ENCODE measurements around the gene RAB37. TPM values are rescaled to one million over a fixed set of nuclear protein-coding genes. Genes with fewer than 3 reads are reported as not detected.

Gene RAB37
- total and polyA plus RNA-seq, 2 of the 8 experiments (the other 6 are each of a cell fraction or from before 2014, with no cell fraction given), result 5.5 to 6.1 TPM

DNA sequence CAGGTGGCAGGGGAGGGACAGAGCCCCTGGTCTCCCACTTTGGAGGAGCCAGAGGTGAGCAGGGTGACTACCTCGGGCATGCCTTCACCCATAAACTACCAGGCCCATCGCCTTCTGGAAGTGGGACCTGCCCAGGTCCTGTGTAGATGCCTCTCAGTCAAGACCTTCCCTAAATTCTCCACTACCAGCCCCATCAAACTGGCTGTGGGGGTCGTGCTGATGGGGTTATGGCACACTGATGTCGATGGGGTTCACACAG lies 5.8 kb upstream of the RAB37 start:
- Histone ChIP-seq H3K79me2 (ENCODE audit: control insufficient read depth in 1 of 2, insufficient read depth in 2 of 2, low read length in 2 of 2) (no peaks in the 10 kb centered on the region), H3K18ac (ENCODE audit: extremely low read depth, low read length) (no peak overlapping the region), H3K9me3 (ENCODE audit: insufficient read depth in 2 of 2, low read depth in 1 of 2, low read length in 1 of 2) (peaks cover 0 to 9% of the 10 kb centered on the region in 2 experiments; a peak in 1 of 4 replicates), H4K5ac (ENCODE audit: insufficient read length, low read depth, low read length) (no peak overlapping the region), H3K9ac (replicated peaks in 1 of 4; ENCODE audit: extremely low read depth in 1 of 4, low read depth in 3 of 4, low read length in 3 of 4) (no peak overlapping the region), H3K4ac (replicated peaks; ENCODE audit: insufficient read length, low read depth, low read length) (no peak overlapping the region), H3K23ac (ENCODE audit: insufficient read length) (no peak overlapping the region), H3K36me3 (ENCODE audit: control insufficient read depth in 2 of 4, insufficient read depth in 4 of 4, low read length in 3 of 4) (no peaks in the 10 kb centered on the region), H2BK12ac (ENCODE audit: low read depth, low read length) (no peak overlapping the region; the same call in 1 of the 2 replicates), H3K4me2 (ENCODE audit: insufficient read depth in 1 of 2, low read depth in 2 of 2, low read length in 2 of 2) (no peak overlapping the region), H3K23me2 (ENCODE audit: low read depth, low read length) (peaks cover 17% of the 10 kb centered on the region), H3K79me1 (ENCODE audit: low read depth, low read length) (peaks cover 3% of the 10 kb centered on the region; the same call in 1 of the 2 replicates), H3K14ac (ENCODE audit: insufficient read length) (no peak overlapping the region), H2AK5ac (ENCODE audit: low read depth, low read length) (no peak overlapping the region), H2BK15ac (ENCODE audit: low read length) (no peak overlapping the region), H3K56ac (replicated peaks; ENCODE audit: insufficient read length, low read depth, low read length) (no peak overlapping the region), H2AFZ (ENCODE audit: low read length) (no peak overlapping the region), H3K4me1 (replicated peaks in 1 of 4; ENCODE audit: control insufficient read depth in 3 of 4, insufficient read depth in 4 of 4, low read length in 3 of 4) (peaks cover 0 to 7% (median 1%) of the 10 kb centered on the region in 4 experiments; a peak in 3 of 7 replicates), H4K20me1 (replicated peaks in 1 of 2; ENCODE audit: control insufficient read depth in 1 of 2, insufficient read depth in 2 of 2, low read length in 2 of 2) (peaks cover 0 to 7% of the 10 kb centered on the region in 2 experiments), H4K91ac (replicated peaks; ENCODE audit: insufficient read length, low read length) (no peak overlapping the region), H2BK20ac (ENCODE audit: low read length) (no peak overlapping the region), H3K27me3 (replicated peaks in 1 of 4; ENCODE audit: control insufficient read depth in 3 of 4, extremely low read depth in 1 of 4, insufficient read depth in 3 of 4, low read length in 3 of 4) (peaks cover 0 to 5% (median 2%) of the 10 kb centered on the region in 4 experiments; a peak in 4 of 7 replicates), H3K27ac (ENCODE audit: low read depth, low read length) (no peak overlapping the region), H3K4me3 (ENCODE audit: extremely low read depth in 1 of 4, insufficient read depth in 2 of 4, low read depth in 3 of 4, low read length in 4 of 4) (no peak overlapping the region), H4K8ac (ENCODE audit: extremely low read depth, insufficient read depth, low read length) (no peak overlapping the region), H2BK5ac (ENCODE audit: low read depth, low read length) (no peak overlapping the region), H2BK120ac (replicated peaks; ENCODE audit: low read depth, low read length) (no peak overlapping the region)
- DNase-seq (ENCODE audit: low read depth in 1 of 2, low spot score in 2 of 2) (no peak), FAIRE-seq (no peak)
- ChIA-PET POLR2A (ENCODE audit: partially characterized antibody) (no interaction called here), CTCF (ENCODE audit: partially characterized antibody) (no interaction called here)
- WGBS, 2 experiments (ENCODE audit: extremely low coverage in 1 of 2, insufficient coverage in 1 of 2, insufficient read length in 1 of 2, insufficient replicate concordance in 2 of 2, low coverage in 1 of 2, low lambda C conversion rate in 2 of 2, missing lambda C conversion rate in 1 of 2), result 78% methylated on average over 4 of the region's 4 CpGs; no CpG with 5 or more reads in 1 of the 2 experiments
- TF ChIP-seq TCF12 (IDR thresholded peaks at IDR 0.05; ENCODE audit: low read depth, low read length), result no peak
- TF ChIP-seq SAP30 (IDR thresholded peaks at IDR 0.05; ENCODE audit: insufficient read depth, insufficient replicate concordance, low read length), result no peak
- TF ChIP-seq, protein P1, sequence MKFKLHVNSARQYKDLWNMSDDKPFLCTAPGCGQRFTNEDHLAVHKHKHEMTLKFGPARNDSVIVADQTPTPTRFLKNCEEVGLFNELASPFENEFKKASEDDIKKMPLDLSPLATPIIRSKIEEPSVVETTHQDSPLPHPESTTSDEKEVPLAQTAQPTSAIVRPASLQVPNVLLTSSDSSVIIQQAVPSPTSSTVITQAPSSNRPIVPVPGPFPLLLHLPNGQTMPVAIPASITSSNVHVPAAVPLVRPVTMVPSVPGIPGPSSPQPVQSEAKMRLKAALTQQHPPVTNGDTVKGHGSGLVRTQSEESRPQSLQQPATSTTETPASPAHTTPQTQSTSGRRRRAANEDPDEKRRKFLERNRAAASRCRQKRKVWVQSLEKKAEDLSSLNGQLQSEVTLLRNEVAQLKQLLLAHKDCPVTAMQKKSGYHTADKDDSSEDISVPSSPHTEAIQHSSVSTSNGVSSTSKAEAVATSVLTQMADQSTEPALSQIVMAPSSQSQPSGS (IDR thresholded peaks at IDR 0.05; ENCODE audit: low read length), result no peak
- no peak for TF ChIP-seq CBX5 (IDR thresholded peaks at IDR 0.05; ENCODE audit: low read depth, low read length)
- no peak for TF ChIP-seq SP4 (IDR thresholded peaks at IDR 0.05; ENCODE audit: low read length)
- TF ChIP-seq, protein P2, sequence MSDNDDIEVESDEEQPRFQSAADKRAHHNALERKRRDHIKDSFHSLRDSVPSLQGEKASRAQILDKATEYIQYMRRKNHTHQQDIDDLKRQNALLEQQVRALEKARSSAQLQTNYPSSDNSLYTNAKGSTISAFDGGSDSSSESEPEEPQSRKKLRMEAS (IDR thresholded peaks at IDR 0.05), result no peak
- no peak for TF ChIP-seq JUND (IDR thresholded peaks at IDR 0.05; ENCODE audit: low read length)

Measured in H1 (cell line).